ENCODE measurements around the gene MPDU1.

- TF ChIP-seq CTCF (IDR thresholded peaks at IDR 0.05) (no peak), POLR2AphosphoS5 (IDR thresholded peaks at IDR 0.05) (no peak), POLR2A (IDR thresholded peaks at IDR 0.05; ENCODE audit: low read depth) (no peak), EP300 (IDR thresholded peaks at IDR 0.05) (no peak)
Measured at GRCh38 chr17:7570351-7570750, 13.3 kb upstream of the MPDU1 start.

Measured in esophagus muscularis mucosa (tissue), 4 donors.